ENCODE measurements around the gene ZNF672.

The ZNF672 gene

GRCh38 chr1:248808876-248809275 is 29.1 kb upstream of the ZNF672 start:
- no peak for TF ChIP-seq CTCF (IDR thresholded peaks at IDR 0.05; ENCODE audit: insufficient read depth, missing control alignments)
- FAIRE-seq, result no peak
- no peak for DNase-seq (ENCODE audit: insufficient read length, low spot score)

- no peak for DNase-seq (ENCODE audit: insufficient read length, low spot score)
- no peak for TF ChIP-seq CTCF (IDR thresholded peaks at IDR 0.05; ENCODE audit: insufficient read depth, missing control alignments)
- no peak for FAIRE-seq
Measured at GRCh38 chr1:248810000-248810726, 27.9 kb upstream of the ZNF672 start.

DNA sequence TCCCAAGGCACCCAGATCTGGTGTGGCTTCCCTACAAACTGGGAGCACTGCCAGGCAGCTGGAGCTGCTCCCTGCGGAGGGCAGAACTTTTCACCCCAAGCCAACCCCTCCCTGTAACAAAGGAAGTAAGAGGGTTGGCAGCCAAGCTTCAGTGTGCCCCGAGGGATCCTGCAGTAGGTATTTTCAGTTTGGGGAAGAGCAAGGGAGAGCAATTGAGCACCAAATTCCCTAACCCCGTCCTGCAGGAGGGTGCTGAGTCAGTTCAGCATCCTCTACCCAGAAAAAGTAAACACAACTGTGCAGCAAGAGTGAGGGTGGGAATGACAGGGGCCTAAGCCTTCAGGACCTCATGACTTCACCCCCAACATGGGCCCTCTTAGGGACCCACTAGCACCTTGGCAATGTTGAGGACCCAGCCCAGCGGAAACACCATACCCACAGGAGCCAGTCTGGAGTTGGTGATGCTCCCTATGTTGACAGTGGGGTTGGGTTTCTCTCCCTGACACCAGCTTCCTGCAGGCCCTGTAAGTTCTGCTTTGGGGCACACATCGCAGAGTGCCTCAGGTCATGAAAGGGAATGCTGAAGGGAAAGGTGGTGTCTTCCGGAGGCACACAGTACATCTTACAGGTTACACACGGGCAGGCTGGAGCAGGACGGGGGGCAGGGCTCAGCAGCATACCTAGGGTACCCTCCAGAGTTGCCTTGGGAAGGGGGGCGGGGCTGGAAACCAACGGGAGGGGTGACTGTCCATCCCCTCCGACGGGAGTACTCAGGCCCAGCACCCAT is 27.1 kb upstream of the ZNF672 start:
- FAIRE-seq, result no peak
- DNase-seq (ENCODE audit: insufficient read length, low spot score), result no peak
- TF ChIP-seq CTCF (IDR thresholded peaks at IDR 0.05; ENCODE audit: insufficient read depth, missing control alignments), result no peak

- DNase-seq (ENCODE audit: insufficient read length, low spot score), result no peak
- no peak for FAIRE-seq
- TF ChIP-seq CTCF (IDR thresholded peaks at IDR 0.05; ENCODE audit: insufficient read depth, missing control alignments), result no peak
Measured at GRCh38 chr1:248811514-248812490, 26.2 kb upstream of the ZNF672 start.

DNA sequence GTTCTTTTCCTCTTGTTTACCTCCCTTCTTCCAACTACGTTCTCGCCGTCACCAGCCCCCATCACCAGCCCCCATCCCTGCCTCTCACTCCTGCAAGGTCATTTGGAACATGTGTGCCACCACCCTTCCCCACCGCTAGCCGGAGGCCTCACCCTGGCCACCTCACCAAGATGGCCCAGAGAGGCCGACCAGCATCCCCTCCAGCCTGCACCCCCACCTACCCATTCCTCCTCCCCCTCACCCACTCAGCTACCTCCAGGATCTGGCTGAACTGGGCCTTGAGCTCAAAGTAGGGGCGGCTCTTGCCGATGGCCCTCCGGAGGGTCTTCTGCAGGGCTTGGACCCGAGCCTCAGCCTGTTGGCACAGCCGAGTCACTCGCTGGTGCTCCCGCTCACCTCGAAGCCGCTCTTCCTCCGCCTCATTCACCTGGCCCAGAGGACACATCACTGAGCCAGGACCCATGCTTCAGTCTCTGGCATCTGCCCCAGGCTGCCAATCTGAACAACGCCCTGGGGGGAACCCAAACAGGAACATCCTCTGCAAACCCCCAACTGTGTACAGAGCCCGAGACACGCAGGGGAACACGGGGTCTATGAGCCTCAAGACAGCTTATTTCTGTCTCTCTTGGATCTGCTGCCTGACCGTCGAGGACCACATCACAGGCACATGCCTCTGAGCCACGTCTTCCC is 25.1 kb upstream of the ZNF672 start:
- no peak for FAIRE-seq

More for the DNA sequence above, 25.1 kb upstream of the ZNF672 start:
- TF ChIP-seq CTCF (IDR thresholded peaks at IDR 0.05; ENCODE audit: insufficient read depth, missing control alignments), result no peak
- no peak for DNase-seq (ENCODE audit: insufficient read length, low spot score)
